Mucosa of descending colon (tissue), 3 donors: ENCODE measurements around the gene LRP1B. TPM values are rescaled to one million over a fixed set of nuclear protein-coding genes. Genes with fewer than 3 reads are reported as not detected.

ENCODE experiments used
- ATAC-seq: fragments of 200-7000 bp; cut with Tn5 transposase; one replicate; pipeline ENCODE4 v1.9.1; 2020; ENCODE audit warnings: mild to moderate bottlenecking, moderate library complexity
- DNase-seq, 3 donors: peaks; one replicate each; pipeline ENCODE4 v3.0.0-alpha.2; 2020
- H3K36me3 ChIP-seq: fragments of 200-600 bp; one replicate; pipeline ENCODE4 v1.8.0; 2021; ENCODE audit warnings: low read depth, mild to moderate bottlenecking
- H3K4me1 ChIP-seq: fragments of 200-600 bp; one replicate; pipeline ENCODE4 v1.8.0; 2021; ENCODE audit warnings: low read depth, mild to moderate bottlenecking
- H3K4me3 ChIP-seq: fragments of 200-600 bp; one replicate; pipeline ENCODE4 v1.8.0; 2021; ENCODE audit warnings: mild to moderate bottlenecking
- H3K9me3 ChIP-seq: fragments of 200-600 bp; one replicate; pipeline ENCODE4 v1.8.0; 2021; ENCODE audit warnings: mild to moderate bottlenecking
- CTCF ChIP-seq: fragments of 200-600 bp; IDR thresholded peaks from one replicate; pipeline ENCODE4 v1.8.0; 2022; ENCODE audit warnings: antibody characterized with exemption, mild to moderate bottlenecking
- intact Hi-C, 2 donors: fragments of 100-400 bp; cut with DNase I in 1 of 2; cut with micrococcal nuclease in 1 of 2; formaldehyde crosslinking; loops; one replicate each; pipeline versions ENCODE4 v1.11.0 to v1.11.1; 2022; cut with DNase I, micrococcal nuclease
- total RNA-seq, 3 donors: library from RNA; stranded (reverse); fragmentation: NEBNext Ultra II Directional in 2 of 3; extraction: Animal tissue kit (Norgen Biotek cat#: 25700) in 2 of 3; gene quantifications; one replicate each; pipeline versions ENCODE4 v1.2.1 to v1.2.4, GENCODE V29; 2021 to 2023
- donor health status: DM: no; HTN: no; CAD: no; lungs with moderate emphysema.
- donor health status: DM: no; HTN: no; CAD: no.
- donor health status: DM: no; HTN: yes; CAD: no.

The LRP1B gene
- total RNA-seq, 3 donors from 2014 or later: 0.12 to 1.6 (median 0.20) TPM

GRCh38 chr2:141522048-141522447 lies 608.8 kb downstream of the LRP1B start:
- no peaks in the 10 kb centered on the region for H3K36me3 ChIP-seq
- intact Hi-C loops: no loop called here
- no peak for ATAC-seq
- no peak for DNase-seq
- no peak for TF ChIP-seq CTCF
- no peaks in the 10 kb centered on the region for H3K9me3 ChIP-seq
- no peak overlapping the region for H3K4me3 ChIP-seq
- H3K4me1 ChIP-seq: no peaks in the 10 kb centered on the region

GRCh38 chr2:141519906-141520305 lies 610.9 kb downstream of the LRP1B start:
- Histone ChIP-seq H3K4me1 (no peaks in the 10 kb centered on the region), H3K9me3 (no peaks in the 10 kb centered on the region), H3K36me3 (no peaks in the 10 kb centered on the region), H3K4me3 (no peak overlapping the region)
- DNase-seq (no peak), ATAC-seq (no peak)
- intact Hi-C loops: no loop called here
- TF ChIP-seq CTCF: no peak

- no peak for ATAC-seq
These were observed 612.9 kb downstream of the LRP1B start for GRCh38 chr2:141517852-141518421.

GRCh38 chr2:141517180-141517851 lies 613.5 kb downstream of the LRP1B start:
- no peak for ATAC-seq
- intact Hi-C loops: no loop called here

More at GRCh38 chr2:141517852-141518421, 612.9 kb downstream of the LRP1B start:
- Histone ChIP-seq H3K4me1 (no peaks in the 10 kb centered on the region), H3K9me3 (no peaks in the 10 kb centered on the region), H3K4me3 (no peak overlapping the region), H3K36me3 (no peaks in the 10 kb centered on the region)
- TF ChIP-seq CTCF: no peak
- no peak for DNase-seq
- intact Hi-C loops: no loop called here

GRCh38 chr2:141515931-141516330 lies 614.9 kb downstream of the LRP1B start:
- Histone ChIP-seq H3K9me3 (no peaks in the 10 kb centered on the region), H3K4me3 (no peak overlapping the region), H3K4me1 (no peaks in the 10 kb centered on the region), H3K36me3 (no peaks in the 10 kb centered on the region)
- ATAC-seq: no peak
- intact Hi-C loops: no loop called here
- TF ChIP-seq CTCF: no peak
- DNase-seq: no peak

More at GRCh38 chr2:141517180-141517851, 613.5 kb downstream of the LRP1B start:
- Histone ChIP-seq H3K4me1 (no peaks in the 10 kb centered on the region), H3K36me3 (no peaks in the 10 kb centered on the region), H3K4me3 (no peak overlapping the region), H3K9me3 (no peaks in the 10 kb centered on the region)
- no peak for DNase-seq
- TF ChIP-seq CTCF: no peak
